Measurements from ENCODE around the gene RCHY1.

DNA sequence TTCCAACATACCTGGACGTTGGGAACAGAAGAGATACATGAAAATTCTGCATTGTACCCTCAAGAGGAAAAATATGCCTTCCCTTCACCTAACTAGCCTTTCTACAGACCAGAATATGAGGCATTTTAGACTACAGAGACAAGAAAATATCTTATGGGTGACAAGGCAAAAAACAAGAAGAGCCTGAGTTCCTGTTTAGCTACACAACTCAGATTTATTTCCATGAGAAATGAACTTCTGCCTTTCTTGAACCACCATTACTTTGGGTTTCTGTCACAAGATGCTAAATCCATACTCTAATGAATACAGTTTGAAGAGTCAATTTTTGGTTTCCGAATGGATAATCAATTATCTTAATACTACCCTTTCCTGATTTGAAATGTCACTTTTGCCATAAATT lies 18.7 kb downstream of the RCHY1 start:
- TF ChIP-seq POLR2A (IDR thresholded peaks at IDR 0.05; ENCODE audit: low read depth, low read length), result no peak
- no peak for TF ChIP-seq POLR2AphosphoS5 (IDR thresholded peaks at IDR 0.05; ENCODE audit: low read depth, low read length)
- TF ChIP-seq TAF1 (IDR thresholded peaks at IDR 0.05; ENCODE audit: borderline replicate concordance, low read depth, low read length), result no peak

Data from GM12892 (cell line).